Stimulated activated CD8-positive, alpha-beta memory T cell treated with anti-CD3 and anti-CD28 coated beads, Interleukin-2, amount 100 ng/mL, for 48 hours (primary cell): Measurements from ENCODE around the gene SAA4.
"Not testable (repeated sequence)": the region's sequence is repeated elsewhere in the genome, so short reads cannot be mapped to it uniquely, and the experiment has no call there.

Experiments
- DNase-seq, 2 donors: peaks; one replicate each; pipeline ENCODE4 v3.0.0-alpha.2; 2020; ENCODE audit warnings: low read depth in 2 of 2

The SAA4 gene

DNA sequence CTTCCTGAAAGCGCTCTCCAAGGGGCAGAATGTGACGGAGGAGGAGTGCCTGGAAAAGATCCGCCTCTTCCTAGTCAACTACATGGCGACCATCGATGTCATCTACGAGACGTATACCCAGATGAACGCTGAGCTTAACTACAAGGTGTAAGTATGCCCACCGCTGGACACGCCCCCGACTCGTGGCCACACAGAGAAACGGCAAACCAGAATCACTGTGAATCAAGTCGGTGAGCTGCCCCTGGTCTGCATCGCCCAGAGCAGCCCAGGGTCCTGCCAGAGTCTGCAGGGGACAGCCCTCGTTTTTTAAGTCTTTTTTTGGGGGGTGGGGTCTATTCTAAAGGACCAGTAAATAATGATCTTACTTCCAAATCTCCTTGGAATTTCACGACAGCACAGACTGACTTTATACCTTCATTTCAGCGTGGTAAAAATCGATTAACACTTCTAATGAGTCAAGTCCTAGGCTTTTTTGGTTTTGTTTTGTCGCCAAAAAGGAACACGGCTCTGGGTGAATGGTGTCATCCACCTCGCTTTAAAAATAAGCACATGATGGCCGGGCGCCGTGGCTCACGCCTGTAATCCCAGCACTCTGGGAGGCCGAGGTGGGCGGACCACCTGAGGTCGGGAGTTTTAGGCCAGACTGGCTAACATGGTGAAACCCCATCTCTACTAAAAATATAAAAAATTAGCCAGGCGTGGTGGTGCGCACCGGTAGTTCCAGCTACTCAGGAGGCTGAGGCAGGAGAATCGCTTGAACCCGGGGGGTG lies 46.9 kb downstream of the SAA4 start:
- DNase-seq = not testable (repeated sequence)

DNA sequence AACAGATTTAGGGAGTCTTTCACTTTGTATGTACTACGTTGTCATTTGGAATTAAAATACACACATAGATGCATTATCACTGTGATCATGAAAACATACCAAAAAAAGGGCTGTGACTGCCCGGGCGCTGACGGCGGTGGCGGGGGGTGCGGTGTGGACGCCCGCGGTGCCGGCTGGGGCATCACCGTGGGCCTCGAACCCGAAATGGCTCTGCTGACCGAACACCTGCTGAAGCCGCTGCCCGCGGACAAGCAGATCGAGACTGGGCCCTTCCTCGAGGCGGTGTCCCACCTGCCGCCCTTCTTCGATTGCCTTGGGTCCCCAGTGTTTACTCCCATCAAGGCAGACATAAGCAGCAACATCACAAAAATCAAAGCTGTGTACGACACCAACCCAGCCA lies 47.8 kb downstream of the SAA4 start:
- DNase-seq = no peak
